ENCODE measurements around the gene RPA3. TPM values are rescaled to one million over a fixed set of nuclear protein-coding genes. Genes with fewer than 3 reads are reported as not detected.
"Not testable (repeated sequence)": the region's sequence is repeated elsewhere in the genome, so short reads cannot be mapped to it uniquely, and the experiment has no call there.

The RPA3 gene
- polyA plus RNA-seq, 4 donors, result 64.2 to 80.5 (median 66.3) TPM

GRCh38 chr7:7696458-7697119 lies 21.8 kb downstream of the RPA3 start:
- no peak for DNase-seq (ENCODE audit: low read depth in 4 of 4, low spot score in 3 of 4)

GRCh38 chr7:7695111-7695817 lies 23.1 kb downstream of the RPA3 start:
- no peak for DNase-seq (ENCODE audit: low read depth in 4 of 4, low spot score in 3 of 4)

- no peak for DNase-seq (ENCODE audit: low read depth in 4 of 4, low spot score in 3 of 4)
These were observed 23.9 kb downstream of the RPA3 start for GRCh38 chr7:7694542-7694941.

GRCh38 chr7:7693881-7694280 lies 24.5 kb downstream of the RPA3 start:
- no peak for DNase-seq (ENCODE audit: low read depth in 4 of 4, low spot score in 3 of 4)

GRCh38 chr7:7688956-7689355 lies 29.5 kb downstream of the RPA3 start:
- no peak for DNase-seq (ENCODE audit: low read depth in 4 of 4, low spot score in 3 of 4)

GRCh38 chr7:7688310-7688709 lies 30.1 kb downstream of the RPA3 start:
- DNase-seq (ENCODE audit: low read depth in 4 of 4, low spot score in 3 of 4), result no peak

GRCh38 chr7:7687800-7688199 lies 30.6 kb downstream of the RPA3 start:
- no peak for DNase-seq (ENCODE audit: low read depth in 4 of 4, low spot score in 3 of 4)

GRCh38 chr7:7686811-7687508 lies 31.4 kb downstream of the RPA3 start:
- DNase-seq (ENCODE audit: low read depth in 4 of 4, low spot score in 3 of 4), result no peak

GRCh38 chr7:7682861-7683260 lies 35.5 kb downstream of the RPA3 start:
- no peak for DNase-seq (ENCODE audit: low read depth in 4 of 4, low spot score in 3 of 4)

GRCh38 chr7:7681936-7682329 lies 36.5 kb downstream of the RPA3 start:
- DNase-seq (ENCODE audit: low read depth in 4 of 4, low spot score in 3 of 4), result no peak

- DNase-seq (ENCODE audit: low read depth in 4 of 4, low spot score in 3 of 4), result peak; percentile 50 to 66 (median 60)
These were observed 37.0 kb downstream of the RPA3 start for GRCh38 chr7:7681191-7681935.

- not testable (repeated sequence) for DNase-seq (ENCODE audit: low read depth in 4 of 4, low spot score in 3 of 4)
These were observed 38.8 kb downstream of the RPA3 start for GRCh38 chr7:7679640-7680039.

- no peak for DNase-seq (ENCODE audit: low read depth in 4 of 4, low spot score in 3 of 4)
These were observed 42.7 kb downstream of the RPA3 start for GRCh38 chr7:7675686-7676085.

GRCh38 chr7:7673240-7673550 lies 45.2 kb downstream of the RPA3 start:
- no peak for DNase-seq (ENCODE audit: low read depth in 4 of 4, low spot score in 3 of 4)

- no peak for DNase-seq (ENCODE audit: low read depth in 4 of 4, low spot score in 3 of 4)
These were observed 45.7 kb downstream of the RPA3 start for GRCh38 chr7:7672545-7673239.

GRCh38 chr7:7671361-7671760 lies 47.0 kb downstream of the RPA3 start:
- no peak for DNase-seq (ENCODE audit: low read depth in 4 of 4, low spot score in 3 of 4)

- DNase-seq (ENCODE audit: low read depth in 4 of 4, low spot score in 3 of 4), result no peak
These were observed 47.9 kb downstream of the RPA3 start for GRCh38 chr7:7670490-7670889.

- DNase-seq (ENCODE audit: low read depth in 4 of 4, low spot score in 3 of 4), result no peak
These were observed 49.7 kb downstream of the RPA3 start for GRCh38 chr7:7668706-7669105.

- no peak for DNase-seq (ENCODE audit: low read depth in 4 of 4, low spot score in 3 of 4)
These were observed 51.2 kb downstream of the RPA3 start for GRCh38 chr7:7667187-7667586.

- no peak for DNase-seq (ENCODE audit: low read depth in 4 of 4, low spot score in 3 of 4)
These were observed 53.4 kb downstream of the RPA3 start for GRCh38 chr7:7665031-7665430.

- no peak for DNase-seq (ENCODE audit: low read depth in 4 of 4, low spot score in 3 of 4)
These were observed 54.1 kb downstream of the RPA3 start for GRCh38 chr7:7664291-7664690.
